ENCODE measurements around the gene ATP13A3.

The ATP13A3 gene

GRCh38 chr3:194386066-194386465 lies 100.7 kb downstream of the ATP13A3 start:
- Histone ChIP-seq H2BK120ac (ENCODE audit: low read depth, low read length) (no peak overlapping the region), H3K9me3 (replicated peaks in 1 of 2; ENCODE audit: control insufficient read depth in 2 of 2, insufficient read depth in 1 of 2, low read depth in 1 of 2, low read length in 2 of 2) (peaks cover 2 to 5% of the 10 kb centered on the region in 2 donors), H2BK12ac (ENCODE audit: low read length) (no peak overlapping the region), H3K4ac (ENCODE audit: low read length) (no peak overlapping the region), H3K79me1 (ENCODE audit: low read depth, low read length) (no peaks in the 10 kb centered on the region), H3K9ac (ENCODE audit: low read depth, low read length, poor library complexity) (no peak overlapping the region), H4K91ac (ENCODE audit: low read depth, low read length, poor library complexity) (no peak overlapping the region), H3K4me3 (ENCODE audit: low read length in 2 of 2) (no peak overlapping the region), H2BK5ac (ENCODE audit: low read length) (no peak overlapping the region), H4K8ac (ENCODE audit: low read depth, low read length) (no peak overlapping the region), H3K18ac (ENCODE audit: low read length) (no peak overlapping the region), H2AFZ (ENCODE audit: low read length) (peak overlapping the region; percentile 30), H3K23ac (ENCODE audit: low read depth, low read length, poor library complexity) (no peak overlapping the region), H3K36me3 (replicated peaks in 1 of 2; ENCODE audit: control insufficient read depth in 2 of 2, insufficient read depth in 2 of 2, low read length in 2 of 2) (no peaks in the 10 kb centered on the region), H2AK5ac (ENCODE audit: low read depth, low read length) (no peak overlapping the region), H3K27me3 (ENCODE audit: control insufficient read depth in 3 of 3, insufficient read depth in 3 of 3, low read depth in 1 of 3, low read length in 3 of 3) (no peaks in the 10 kb centered on the region), H3K4me1 (ENCODE audit: control insufficient read depth in 2 of 2, insufficient read depth in 1 of 2, low read depth in 1 of 2, low read length in 2 of 2) (peaks cover 6 to 20% of the 10 kb centered on the region in 2 donors), H3K27ac (replicated peaks; ENCODE audit: low read length) (no peak overlapping the region), H3K14ac (ENCODE audit: low read length) (no peak overlapping the region), H2BK15ac (ENCODE audit: low read length) (no peak overlapping the region), H3K4me2 (ENCODE audit: insufficient read depth, low read length, poor library complexity, severe bottlenecking) (no peak overlapping the region)
- DNase-seq (ENCODE audit: low spot score), result no peak
- WGBS, 2 donors (ENCODE audit: extremely low coverage in 2 of 2, insufficient read length in 2 of 2, insufficient replicate concordance in 1 of 2), result no CpG with 5 or more reads among the region's 15 CpGs

DNA sequence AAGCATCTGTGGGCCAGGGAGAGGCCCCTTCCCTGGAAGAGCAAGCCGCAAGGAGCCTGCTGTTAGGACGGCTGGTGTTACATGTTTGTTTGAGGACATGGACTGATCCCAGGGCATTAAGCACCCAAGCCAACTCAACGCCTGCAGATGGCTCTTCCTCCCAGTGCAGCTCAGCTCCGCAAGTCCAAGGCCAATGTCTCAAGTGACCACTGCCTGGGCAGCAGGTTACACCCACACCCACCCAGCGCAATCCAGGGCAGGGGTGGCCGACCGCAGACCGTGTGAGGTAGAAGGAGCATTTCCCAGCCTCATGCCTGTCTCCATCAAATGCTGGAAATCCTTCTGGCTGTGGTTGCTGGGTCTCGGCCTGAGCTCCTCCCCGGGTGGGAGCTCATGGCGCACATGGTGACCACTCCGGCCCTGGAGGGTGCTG lies 102.2 kb downstream of the ATP13A3 start:
- Histone ChIP-seq H2BK12ac (ENCODE audit: low read length) (peak overlapping the region; percentile 27), H2BK120ac (ENCODE audit: low read depth, low read length) (no peak overlapping the region), H2AFZ (ENCODE audit: low read length) (no peak overlapping the region), H3K14ac (ENCODE audit: low read length) (no peak overlapping the region), H3K4me1 (ENCODE audit: control insufficient read depth in 2 of 2, insufficient read depth in 1 of 2, low read depth in 1 of 2, low read length in 2 of 2) (peaks cover 6 to 28% of the 10 kb centered on the region in 2 donors), H3K9ac (ENCODE audit: low read depth, low read length, poor library complexity) (no peak overlapping the region), H3K9me3 (replicated peaks in 1 of 2; ENCODE audit: control insufficient read depth in 2 of 2, insufficient read depth in 1 of 2, low read depth in 1 of 2, low read length in 2 of 2) (peaks cover 2 to 5% of the 10 kb centered on the region in 2 donors), H3K4me2 (ENCODE audit: insufficient read depth, low read length, poor library complexity, severe bottlenecking) (no peak overlapping the region), H3K4me3 (ENCODE audit: low read length in 2 of 2) (no peak overlapping the region), H2BK5ac (ENCODE audit: low read length) (no peak overlapping the region), H4K8ac (ENCODE audit: low read depth, low read length) (no peak overlapping the region), H2AK5ac (ENCODE audit: low read depth, low read length) (peak overlapping the region; percentile 72), H3K23ac (ENCODE audit: low read depth, low read length, poor library complexity) (peak overlapping the region; percentile 29), H3K4ac (ENCODE audit: low read length) (no peak overlapping the region), H3K79me1 (ENCODE audit: low read depth, low read length) (no peaks in the 10 kb centered on the region), H3K36me3 (replicated peaks in 1 of 2; ENCODE audit: control insufficient read depth in 2 of 2, insufficient read depth in 2 of 2, low read length in 2 of 2) (no peaks in the 10 kb centered on the region), H3K27ac (replicated peaks; ENCODE audit: low read length) (no peak overlapping the region), H2BK15ac (ENCODE audit: low read length) (peak overlapping the region; percentile 3), H3K27me3 (ENCODE audit: control insufficient read depth in 3 of 3, insufficient read depth in 3 of 3, low read depth in 1 of 3, low read length in 3 of 3) (peaks cover 0 to 6% (median 0%) of the 10 kb centered on the region in 3 experiments), H4K91ac (ENCODE audit: low read depth, low read length, poor library complexity) (no peak overlapping the region), H3K18ac (ENCODE audit: low read length) (peak overlapping the region; percentile 23)
- no peak for DNase-seq (ENCODE audit: low spot score)
- no CpG with 5 or more reads among the region's 12 CpGs for WGBS, 2 donors (ENCODE audit: extremely low coverage in 2 of 2, insufficient read length in 2 of 2, insufficient replicate concordance in 1 of 2)

DNA sequence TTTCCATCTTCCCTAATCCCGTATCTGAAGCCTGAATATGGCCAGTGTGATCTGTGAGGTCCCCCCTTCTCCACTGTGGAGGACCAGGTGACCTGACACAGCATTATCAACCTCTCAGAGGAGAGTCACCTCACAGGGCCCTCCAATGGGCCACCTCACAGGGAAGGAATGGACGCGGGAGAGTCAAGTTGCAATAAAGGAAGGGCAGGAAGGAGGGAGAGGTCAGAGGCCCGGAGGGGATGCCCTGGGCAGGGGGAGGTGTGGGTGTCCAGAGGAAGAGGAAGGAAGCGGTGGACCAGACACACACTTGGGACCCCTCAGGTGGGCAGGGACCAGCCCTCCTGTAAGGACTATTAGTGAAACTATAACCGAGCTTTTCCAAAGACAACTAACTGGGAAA lies 102.6 kb downstream of the ATP13A3 start:
- no CpG with 5 or more reads among the region's 6 CpGs for WGBS, 2 donors (ENCODE audit: extremely low coverage in 2 of 2, insufficient read length in 2 of 2, insufficient replicate concordance in 1 of 2)
- Histone ChIP-seq H3K4me3 (ENCODE audit: low read length in 2 of 2) (no peak overlapping the region), H3K27me3 (ENCODE audit: control insufficient read depth in 3 of 3, insufficient read depth in 3 of 3, low read depth in 1 of 3, low read length in 3 of 3) (peaks cover 0 to 10% (median 0%) of the 10 kb centered on the region in 3 experiments)

DNA sequence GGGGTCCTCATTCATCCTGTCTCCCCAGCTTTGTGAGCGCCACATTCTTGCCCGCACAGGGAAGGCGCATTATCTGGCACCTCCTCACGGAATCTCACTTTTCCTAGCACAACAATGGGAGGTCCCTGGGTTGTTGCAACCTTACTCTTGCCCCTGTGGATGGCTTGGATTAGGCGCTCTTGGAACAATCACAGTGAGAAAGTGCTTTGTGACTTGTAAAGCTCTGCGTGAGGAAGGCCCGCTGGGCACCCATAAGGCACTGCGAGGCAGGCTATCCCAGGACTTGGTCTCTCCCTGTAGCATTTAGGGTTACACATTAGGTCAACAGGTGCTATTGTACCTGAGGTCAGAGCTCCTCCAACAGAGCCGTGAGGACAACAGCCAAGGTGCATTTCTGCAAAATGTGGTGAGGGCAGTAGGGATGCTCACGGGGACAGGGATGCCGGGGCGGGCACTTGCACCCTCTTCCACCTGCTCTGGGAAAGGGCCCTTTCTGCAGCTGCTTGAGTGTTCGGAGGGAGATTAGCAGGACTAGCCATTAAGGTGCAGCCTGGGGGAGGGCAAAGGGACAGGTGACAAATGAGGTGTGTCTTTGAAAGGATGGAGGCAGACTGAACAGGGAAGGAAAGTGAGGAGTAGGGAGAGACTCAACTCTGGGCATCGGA lies 103.4 kb downstream of the ATP13A3 start:
- Histone ChIP-seq H2AK5ac (ENCODE audit: low read depth, low read length) (peak overlapping the region; percentile 1), H2AFZ (ENCODE audit: low read length) (no peak overlapping the region), H4K8ac (ENCODE audit: low read depth, low read length) (no peak overlapping the region), H3K27ac (replicated peaks; ENCODE audit: low read length) (no peak overlapping the region), H2BK15ac (ENCODE audit: low read length) (no peak overlapping the region), H3K4me1 (ENCODE audit: control insufficient read depth in 2 of 2, insufficient read depth in 1 of 2, low read depth in 1 of 2, low read length in 2 of 2) (peaks cover 6 to 28% of the 10 kb centered on the region in 2 donors), H3K36me3 (replicated peaks in 1 of 2; ENCODE audit: control insufficient read depth in 2 of 2, insufficient read depth in 2 of 2, low read length in 2 of 2) (no peaks in the 10 kb centered on the region), H2BK120ac (ENCODE audit: low read depth, low read length) (no peak overlapping the region), H3K18ac (ENCODE audit: low read length) (peak overlapping the region; percentile 50), H3K79me1 (ENCODE audit: low read depth, low read length) (no peaks in the 10 kb centered on the region), H3K4me2 (ENCODE audit: insufficient read depth, low read length, poor library complexity, severe bottlenecking) (no peak overlapping the region), H4K91ac (ENCODE audit: low read depth, low read length, poor library complexity) (no peak overlapping the region), H3K27me3 (ENCODE audit: control insufficient read depth in 3 of 3, insufficient read depth in 3 of 3, low read depth in 1 of 3, low read length in 3 of 3) (peaks cover 0 to 16% (median 0%) of the 10 kb centered on the region in 3 experiments), H3K23ac (ENCODE audit: low read depth, low read length, poor library complexity) (no peak overlapping the region), H3K9me3 (replicated peaks in 1 of 2; ENCODE audit: control insufficient read depth in 2 of 2, insufficient read depth in 1 of 2, low read depth in 1 of 2, low read length in 2 of 2) (peaks cover 0 to 5% of the 10 kb centered on the region in 2 donors), H3K4ac (ENCODE audit: low read length) (no peak overlapping the region), H3K14ac (ENCODE audit: low read length) (no peak overlapping the region), H2BK5ac (ENCODE audit: low read length) (no peak overlapping the region), H3K9ac (ENCODE audit: low read depth, low read length, poor library complexity) (no peak overlapping the region), H3K4me3 (ENCODE audit: low read length in 2 of 2) (no peak overlapping the region), H2BK12ac (ENCODE audit: low read length) (no peak overlapping the region)
- no CpG with 5 or more reads among the region's 14 CpGs for WGBS, 2 donors (ENCODE audit: extremely low coverage in 2 of 2, insufficient read length in 2 of 2, insufficient replicate concordance in 1 of 2)
- DNase-seq (ENCODE audit: low spot score), result no peak

More for the DNA sequence above, 102.6 kb downstream of the ATP13A3 start:
- Histone ChIP-seq H3K79me1 (ENCODE audit: low read depth, low read length) (no peaks in the 10 kb centered on the region), H2BK5ac (ENCODE audit: low read length) (no peak overlapping the region), H3K23ac (ENCODE audit: low read depth, low read length, poor library complexity) (no peak overlapping the region), H3K36me3 (replicated peaks in 1 of 2; ENCODE audit: control insufficient read depth in 2 of 2, insufficient read depth in 2 of 2, low read length in 2 of 2) (no peaks in the 10 kb centered on the region), H3K14ac (ENCODE audit: low read length) (no peak overlapping the region), H3K27ac (replicated peaks; ENCODE audit: low read length) (no peak overlapping the region), H2BK15ac (ENCODE audit: low read length) (no peak overlapping the region), H3K4me2 (ENCODE audit: insufficient read depth, low read length, poor library complexity, severe bottlenecking) (no peak overlapping the region), H3K18ac (ENCODE audit: low read length) (no peak overlapping the region), H2AFZ (ENCODE audit: low read length) (no peak overlapping the region), H3K4ac (ENCODE audit: low read length) (no peak overlapping the region), H3K9ac (ENCODE audit: low read depth, low read length, poor library complexity) (no peak overlapping the region), H3K9me3 (replicated peaks in 1 of 2; ENCODE audit: control insufficient read depth in 2 of 2, insufficient read depth in 1 of 2, low read depth in 1 of 2, low read length in 2 of 2) (peaks cover 0 to 5% of the 10 kb centered on the region in 2 donors), H2AK5ac (ENCODE audit: low read depth, low read length) (peak overlapping the region; percentile 72), H2BK12ac (ENCODE audit: low read length) (no peak overlapping the region), H4K8ac (ENCODE audit: low read depth, low read length) (no peak overlapping the region), H2BK120ac (ENCODE audit: low read depth, low read length) (no peak overlapping the region), H4K91ac (ENCODE audit: low read depth, low read length, poor library complexity) (no peak overlapping the region), H3K4me1 (ENCODE audit: control insufficient read depth in 2 of 2, insufficient read depth in 1 of 2, low read depth in 1 of 2, low read length in 2 of 2) (peaks cover 6 to 28% of the 10 kb centered on the region in 2 donors)
- DNase-seq (ENCODE audit: low spot score), result no peak

Measured in neuronal stem cell (in vitro differentiated cells).